WTC11 (cell line): ENCODE results near the gene TNFRSF19. TPM values are rescaled to one million over a fixed set of nuclear protein-coding genes. Genes with fewer than 3 reads are reported as not detected.

ENCODE experiments used
- ATAC-seq: fragments of 200-7000 bp; cut with Tn5 transposase; 2 replicates; pipeline ENCODE4 v1.10.0; 2021; ENCODE audit warnings: mild to moderate bottlenecking, moderate library complexity
- CTCF ChIA-PET: fragments of 300-600 bp; sonication (Branson Sonifier 250); formaldehyde crosslinking; loops from one replicate; lab custom pipeline; 2021; ENCODE audit warnings: antibody characterized with exemption; lab: Charles Lee
- POLR2A ChIA-PET: fragments of 350-600 bp; sonication (Branson Sonifier 250); formaldehyde crosslinking; loops from one replicate; lab custom pipeline; 2021; ENCODE audit warnings: antibody characterized with exemption; lab: Charles Lee
- DNase-seq: peaks from one replicate; pipeline ENCODE4 v3.0.0; 2021; ENCODE audit warnings: low spot score
- H3K27ac Mint-ChIP-seq: 2 replicates; pipeline ENCODE4 v1.8.0; 2021; ENCODE audit warnings: mixed read lengths
- H3K27me3 Mint-ChIP-seq: 2 replicates; pipeline ENCODE4 v1.8.0; 2021; ENCODE audit warnings: low read depth, mild to moderate bottlenecking, moderate library complexity, mixed read lengths
- H3K36me3 Mint-ChIP-seq: 2 replicates; pipeline ENCODE4 v1.8.0; 2021; ENCODE audit warnings: mixed read lengths
- H3K4me1 Mint-ChIP-seq: 2 replicates; pipeline ENCODE4 v1.8.0; 2022; ENCODE audit warnings: mixed read lengths
- H3K4me3 Mint-ChIP-seq: 2 replicates; pipeline ENCODE4 v1.8.0; 2021; ENCODE audit warnings: mild to moderate bottlenecking, moderate library complexity, mixed read lengths
- H3K9me3 Mint-ChIP-seq: 2 replicates; pipeline ENCODE4 v1.8.0; 2021; ENCODE audit warnings: mixed read lengths
- CBFB ChIP-seq: sonication (generic); formaldehyde crosslinking; IDR thresholded peaks from 2 replicates; pipeline ENCODE4 v1.8.1; 2022; ENCODE audit warnings: mild to moderate bottlenecking, low read depth, missing genetic modification reagents
- E2F1 ChIP-seq: sonication (generic); formaldehyde crosslinking; IDR thresholded peaks from 2 replicates; pipeline ENCODE4 v1.8.0; 2022; ENCODE audit warnings: mild to moderate bottlenecking, missing genetic modification reagents
- ERG ChIP-seq: fragments of 250-450 bp; sonication (Bioruptor Pico); IDR thresholded peaks from 2 replicates; pipeline ENCODE4 v1.8.0; 2021; ENCODE audit warnings: mild to moderate bottlenecking
- GABPB1 ChIP-seq: sonication (generic); formaldehyde crosslinking; IDR thresholded peaks from 2 replicates; pipeline ENCODE4 v1.8.1; 2023; ENCODE audit warnings: mild to moderate bottlenecking, missing genetic modification reagents
- JUN ChIP-seq: sonication (generic); formaldehyde crosslinking; IDR thresholded peaks from 2 replicates; pipeline ENCODE4 v1.8.0; 2023; ENCODE audit warnings: mild to moderate bottlenecking, missing genetic modification reagents
- MAX ChIP-seq: sonication (generic); formaldehyde crosslinking; IDR thresholded peaks from 2 replicates; pipeline ENCODE4 v1.8.0; 2022; ENCODE audit warnings: mild to moderate bottlenecking, missing genetic modification reagents
- MXD4 ChIP-seq: fragments of 250-450 bp; sonication (Bioruptor Pico); IDR thresholded peaks from 2 replicates; pipeline ENCODE4 v1.8.0; 2021; ENCODE audit warnings: mild to moderate bottlenecking, moderate library complexity, borderline replicate concordance
- NR3C1 ChIP-seq: sonication (generic); formaldehyde crosslinking; conservative IDR thresholded peaks from 2 replicates; pipeline ENCODE4 v1.8.1; 2023; ENCODE audit warnings: low read depth, mild to moderate bottlenecking, missing genetic modification reagents
- PRRX2 ChIP-seq: fragments of 250-450 bp; sonication (Bioruptor Pico); IDR thresholded peaks from 2 replicates; pipeline ENCODE4 v1.8.0; 2021; ENCODE audit warnings: mild to moderate bottlenecking
- RELA ChIP-seq: sonication (generic); formaldehyde crosslinking; IDR thresholded peaks from 2 replicates; pipeline ENCODE4 v1.8.1; 2022; ENCODE audit warnings: missing genetic modification reagents, mild to moderate bottlenecking, borderline replicate concordance
- RORB ChIP-seq: fragments of 250-450 bp; sonication (Bioruptor Pico); IDR thresholded peaks from 2 replicates; pipeline ENCODE4 v1.9.0; 2021; ENCODE audit warnings: mild to moderate bottlenecking
- STAT6 ChIP-seq: sonication (generic); formaldehyde crosslinking; conservative IDR thresholded peaks from 2 replicates; pipeline ENCODE4 v1.8.1; 2023; ENCODE audit warnings: mild to moderate bottlenecking, low read depth, missing genetic modification reagents, moderate library complexity
- TCF7 ChIP-seq: sonication (generic); formaldehyde crosslinking; IDR thresholded peaks from 2 replicates; pipeline ENCODE4 v1.8.0; 2022; ENCODE audit warnings: mild to moderate bottlenecking, low read depth, missing genetic modification reagents, moderate library complexity
- ZNF512 ChIP-seq: sonication (generic); formaldehyde crosslinking; IDR thresholded peaks from 2 replicates; pipeline ENCODE4 v1.8.1; 2022; ENCODE audit warnings: missing genetic modification reagents, borderline replicate concordance
- total RNA-seq: library from RNA; stranded (reverse); gene quantifications from 3 replicates; pipeline ENCODE4 v1.2.3, GENCODE V29; 2021

TNFRSF19 gene
- total RNA-seq, 1 experiment from 2014 or later, result 0.20 TPM

GRCh38 chr13:23673354-23673753 lies 103.1 kb downstream of the TNFRSF19 start:
- no peak overlapping the region for H3K4me3 Mint-ChIP-seq
- H3K9me3 Mint-ChIP-seq, result peaks cover 16% of the 10 kb centered on the region
- TF ChIP-seq E2F1 (CRISPR knock-in tag) (no peak), RELA (no peak), ZNF512 (CRISPR knock-in tag) (no peak), MXD4 (no peak)
- H3K4me1 Mint-ChIP-seq, result peaks cover 18% of the 10 kb centered on the region
- ChIA-PET CTCF (interaction anchor here (0.6 to 1.9 kb wide), 5 partner anchors 39 to 248 kb away, joined by 3 to 5 read pairs (median 3); no protein-coding TSS in a partner anchor), POLR2A (no interaction called here)
- H3K36me3 Mint-ChIP-seq, result peaks cover 8% of the 10 kb centered on the region
- no peaks in the 10 kb centered on the region; the same call in 1 of the 2 replicates for H3K27me3 Mint-ChIP-seq
- DNase-seq (no peak), ATAC-seq (peak; percentile 24; the same call in 1 of the 2 replicates)
- no peak overlapping the region for H3K27ac Mint-ChIP-seq

GRCh38 chr13:23673867-23674605 lies 103.8 kb downstream of the TNFRSF19 start:
- Mint-ChIP-seq H3K27ac (no peak overlapping the region), H3K9me3 (peaks cover 22% of the 10 kb centered on the region), H3K36me3 (peaks cover 14% of the 10 kb centered on the region), H3K4me1 (peaks cover 18% of the 10 kb centered on the region)
- peak; percentile 63 for ATAC-seq
- no peak for TF ChIP-seq ERG
- TF ChIP-seq RORB (CRISPR knock-in tag), result no peak
- TF ChIP-seq PRRX2 (CRISPR knock-in tag), result no peak
- TF ChIP-seq MAX (CRISPR knock-in tag), result no peak
- no peak for TF ChIP-seq TCF7 (CRISPR knock-in tag)
- no peak for TF ChIP-seq STAT6 (CRISPR knock-in tag)
- TF ChIP-seq GABPB1 (CRISPR knock-in tag), result no peak
- no peak for TF ChIP-seq JUN (CRISPR knock-in tag)
- TF ChIP-seq NR3C1 (CRISPR knock-in tag), result no peak
- TF ChIP-seq CBFB (CRISPR knock-in tag), result no peak
- TF ChIP-seq, all 79 proteins: peak for 0
- H3K27me3 Mint-ChIP-seq, result no peaks in the 10 kb centered on the region
- ChIA-PET CTCF (interaction anchor here (0.9 to 1.9 kb wide), 4 partner anchors 39 to 248 kb away, joined by 3 to 5 read pairs (median 3); no protein-coding TSS in a partner anchor), POLR2A (no interaction called here)
- H3K4me3 Mint-ChIP-seq, result no peak overlapping the region
- no peak for DNase-seq
